GM03348 (cell line): ENCODE data around the gene HOXC11.
A peak's percentile ranks its signal among the peaks of the same experiment; 100 is the strongest.

ENCODE experiments used
- DNase-seq: peaks from one replicate; pipeline ENCODE4 v3.0.0; 2012; ENCODE audit warnings: low spot score

The HOXC11 gene

DNA sequence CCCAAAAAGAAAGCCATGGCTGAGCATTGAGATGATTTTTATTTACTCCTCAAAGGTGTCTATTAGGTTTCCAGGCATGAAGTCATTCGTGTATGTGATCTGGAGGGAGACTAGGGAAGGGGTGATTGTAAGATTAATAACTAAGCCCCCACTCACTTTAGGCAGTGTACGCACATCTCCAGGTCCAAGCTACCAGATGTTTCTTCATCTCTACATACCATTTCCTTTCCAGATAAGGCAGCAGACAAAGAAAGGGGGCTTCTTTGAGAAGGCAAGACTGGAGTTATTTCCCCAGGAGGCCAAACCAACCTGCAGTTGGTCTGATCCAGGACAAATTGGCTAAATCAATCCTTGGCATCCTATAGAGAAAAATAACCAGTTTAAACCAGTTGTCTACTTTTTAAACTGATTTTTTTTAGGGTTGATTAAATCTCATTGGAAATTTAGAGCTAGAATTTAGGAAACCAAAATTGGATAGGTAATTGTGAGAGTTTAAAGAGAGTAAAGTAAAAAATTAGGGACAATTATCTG is 30.4 kb upstream of the HOXC11 start:
- no peak for DNase-seq

DNA sequence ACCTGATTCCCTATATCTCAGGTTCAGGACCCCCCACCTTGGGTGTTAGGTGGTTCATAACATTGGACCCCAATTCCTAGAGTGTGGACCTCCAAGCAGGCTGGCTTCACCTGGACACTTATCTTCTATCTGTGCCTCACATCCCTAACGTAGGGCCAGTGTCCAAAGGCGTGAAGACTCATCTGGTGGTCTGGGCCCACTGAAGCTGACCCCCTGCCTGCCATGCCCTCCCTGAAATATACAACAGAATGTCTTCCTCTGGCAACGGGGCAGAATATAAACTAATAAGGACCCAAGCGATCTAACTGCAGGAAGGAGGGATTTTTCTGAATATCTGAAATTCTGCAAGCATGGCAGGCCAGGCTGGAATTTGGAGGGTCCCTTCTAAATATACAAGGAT is 28.7 kb upstream of the HOXC11 start:
- no peak for DNase-seq

DNA sequence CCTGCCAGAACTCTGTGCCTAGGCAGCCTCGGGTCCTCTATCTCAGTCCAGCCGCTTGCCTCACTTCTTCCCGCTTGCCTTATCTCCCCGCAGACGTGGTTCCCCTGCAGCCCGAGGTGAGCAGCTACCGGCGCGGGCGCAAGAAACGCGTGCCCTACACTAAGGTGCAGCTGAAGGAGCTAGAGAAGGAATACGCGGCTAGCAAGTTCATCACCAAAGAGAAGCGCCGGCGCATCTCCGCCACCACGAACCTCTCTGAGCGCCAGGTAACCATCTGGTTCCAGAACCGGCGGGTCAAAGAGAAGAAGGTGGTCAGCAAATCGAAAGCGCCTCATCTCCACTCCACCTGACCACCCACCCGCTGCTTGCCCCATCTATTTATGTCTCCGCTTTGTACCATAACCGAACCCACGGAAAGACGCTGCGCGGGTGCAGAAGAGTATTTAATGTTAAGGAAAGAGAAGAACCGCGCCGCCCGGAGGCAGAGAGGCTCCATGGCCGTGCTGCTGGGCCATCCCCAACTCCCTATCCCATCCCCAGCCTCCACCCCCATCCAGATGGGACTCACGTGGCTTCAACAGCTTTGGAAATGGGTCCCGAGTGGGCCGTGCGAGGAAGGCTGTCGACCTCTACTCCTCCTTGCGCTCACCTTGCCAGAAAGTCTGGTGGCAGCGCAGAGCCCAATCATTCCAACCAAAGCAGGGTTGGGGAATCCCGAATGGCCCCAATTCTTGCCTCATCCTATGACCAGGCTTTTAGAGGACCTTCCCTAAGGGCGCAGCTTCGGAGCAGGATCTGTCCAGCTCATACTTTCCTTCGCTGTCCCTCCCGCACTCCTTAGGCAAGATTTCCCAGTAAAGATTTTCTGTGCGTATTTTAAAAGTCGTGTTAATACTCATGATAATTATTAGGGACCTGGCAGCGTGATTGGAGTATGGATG is 27.7 kb upstream of the HOXC11 start:
- no peak for DNase-seq

DNA sequence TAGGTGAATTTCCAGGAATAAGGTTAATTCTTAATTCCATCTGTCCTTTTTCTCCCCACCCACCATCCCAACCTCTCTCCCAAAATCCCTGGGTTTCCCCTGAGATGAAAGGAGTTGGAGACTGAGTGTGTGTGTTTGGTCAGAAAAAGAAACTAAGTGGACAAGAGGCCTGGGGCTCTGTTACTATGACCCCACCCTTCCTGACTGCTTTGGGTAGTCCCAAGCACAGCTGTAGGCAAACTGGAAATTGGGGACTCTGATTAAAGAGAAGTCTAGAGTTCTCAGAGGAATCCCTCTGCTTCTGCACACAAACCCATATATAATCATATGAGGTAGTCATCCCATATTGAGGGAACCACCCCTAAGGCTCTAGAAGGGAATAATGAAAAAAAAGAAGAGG is 25.2 kb upstream of the HOXC11 start:
- DNase-seq = no peak

DNA sequence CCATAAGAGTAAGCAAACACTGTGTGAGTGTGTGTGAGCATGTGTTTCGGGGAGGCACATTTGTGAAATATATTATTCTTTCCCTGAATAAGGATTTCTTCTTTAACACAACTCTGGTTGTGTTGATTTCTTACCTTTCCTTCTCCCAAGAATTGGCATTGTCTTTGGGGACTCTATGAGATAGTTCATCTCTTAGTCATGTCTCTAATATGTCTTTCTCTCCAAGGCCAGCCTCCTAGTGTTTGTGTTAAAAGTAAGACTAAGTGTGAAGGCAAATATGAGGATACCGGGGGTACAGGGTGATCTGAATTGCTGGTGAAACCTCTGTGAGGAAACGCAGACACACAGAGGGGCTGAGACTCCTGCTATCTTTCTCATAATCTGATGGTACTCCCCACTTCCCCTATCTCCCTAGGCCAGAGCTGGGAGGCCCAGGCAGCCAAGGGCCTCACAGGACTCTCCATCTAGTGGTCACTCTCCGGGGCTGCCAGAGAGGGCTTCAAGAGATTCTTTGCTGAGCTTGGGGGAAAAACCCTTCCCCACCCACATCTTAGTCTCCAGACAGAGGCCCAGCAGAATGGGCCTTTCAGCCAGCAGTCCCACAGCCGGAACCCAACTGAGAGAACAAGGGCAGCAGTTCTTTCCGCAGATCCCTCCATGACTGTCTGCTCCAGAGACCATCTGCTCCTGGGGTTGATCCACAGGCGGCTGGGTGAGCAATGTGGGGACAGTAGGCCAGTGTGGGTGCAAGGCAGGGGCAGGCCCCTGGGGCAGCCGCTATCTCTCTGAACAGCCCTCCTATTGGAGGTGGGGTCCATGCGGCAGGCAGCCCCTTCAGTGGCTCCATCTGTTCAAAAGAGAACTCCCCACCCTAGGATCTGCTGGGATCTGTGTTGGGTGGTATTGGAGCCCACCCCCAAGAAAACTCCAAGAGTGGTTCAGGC is 24.0 kb upstream of the HOXC11 start:
- no peak for DNase-seq

DNA sequence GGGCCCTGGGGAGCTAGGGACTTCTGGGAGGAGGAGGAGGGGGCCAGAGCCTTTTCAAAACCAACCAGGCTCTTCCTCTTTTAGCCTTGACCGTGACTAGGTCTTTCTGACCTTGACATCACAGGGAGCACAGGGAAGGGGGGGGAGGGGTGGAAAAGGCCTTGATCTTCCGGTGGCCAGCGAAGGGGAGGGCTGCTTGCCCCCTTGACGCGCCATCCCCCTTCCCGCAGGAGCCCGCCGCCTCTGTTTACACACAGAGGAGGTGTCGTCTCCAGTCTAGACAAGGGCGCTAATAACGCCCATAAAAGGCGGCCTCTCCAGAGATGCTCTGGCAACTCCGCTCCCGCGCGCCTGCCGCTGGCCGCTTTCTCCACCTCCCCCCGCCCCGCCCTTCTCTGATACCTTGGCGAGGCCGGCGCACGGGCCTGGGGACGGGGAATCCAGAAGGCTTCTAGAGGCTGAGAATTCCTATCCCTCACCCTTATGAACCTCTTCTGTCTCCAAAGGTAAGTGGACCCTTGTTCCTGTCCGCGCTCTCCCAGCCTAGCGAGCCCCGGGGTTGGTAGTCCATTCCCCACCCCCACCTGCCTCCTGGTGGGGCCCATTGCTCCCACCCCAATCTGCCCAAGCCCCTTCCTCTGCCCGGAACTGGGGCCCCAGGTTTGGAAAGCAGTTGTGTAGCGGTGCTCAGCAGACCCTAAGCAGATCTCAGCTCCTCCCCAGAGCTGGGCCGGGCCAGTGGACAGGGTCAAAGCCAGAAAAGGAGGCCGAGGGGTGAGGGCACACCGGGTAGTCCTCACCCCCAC is 23.1 kb upstream of the HOXC11 start:
- DNase-seq = no peak

- DNase-seq = no peak
Observed at GRCh38 chr12:53950437-53950773, 22.5 kb upstream of the HOXC11 start.

DNA sequence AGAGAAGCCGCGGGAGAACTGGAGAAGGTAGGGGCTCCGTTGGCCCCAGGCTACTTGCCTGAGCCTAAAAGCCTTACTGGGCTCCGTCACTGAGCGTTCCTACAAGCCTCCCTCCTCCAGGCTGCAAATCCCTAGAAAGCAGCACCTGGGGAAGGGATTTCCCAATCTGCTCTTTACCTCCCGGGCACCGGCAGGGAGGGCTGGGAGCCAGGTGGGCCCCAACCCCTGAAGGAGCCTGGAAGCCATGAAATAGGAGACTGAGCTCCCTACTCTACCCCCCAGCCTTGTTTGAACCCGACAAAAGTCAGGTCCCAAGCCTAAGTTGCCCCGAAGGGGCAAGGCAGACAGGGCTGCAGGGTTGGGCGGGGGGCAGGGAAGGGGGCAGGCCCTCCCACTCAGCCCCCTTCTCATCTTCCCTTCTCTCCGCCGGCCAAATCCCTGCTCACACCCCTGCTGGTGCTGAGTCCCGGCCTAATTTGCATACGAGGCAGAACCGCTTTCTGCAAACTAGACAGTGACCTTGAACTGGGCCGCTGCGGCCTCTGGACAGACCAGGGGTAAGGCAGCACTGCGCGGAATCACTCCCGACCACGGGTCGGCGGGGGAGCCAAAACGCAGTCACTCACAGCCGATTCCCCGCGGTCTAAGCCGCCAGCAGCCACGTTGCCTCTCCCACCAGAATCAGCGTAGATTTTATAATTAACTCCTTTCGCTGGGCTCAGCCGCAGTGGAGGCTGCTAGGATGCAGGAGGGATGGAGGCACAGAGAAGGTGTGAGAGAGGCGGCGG is 21.9 kb upstream of the HOXC11 start:
- no peak for DNase-seq

- DNase-seq = no peak
Observed at GRCh38 chr12:53951577-53952334, 21.2 kb upstream of the HOXC11 start.

GRCh38 chr12:53952335-53952694 is 20.6 kb upstream of the HOXC11 start:
- DNase-seq = peak; percentile 52

GRCh38 chr12:53952871-53953734 is 19.8 kb upstream of the HOXC11 start:
- no peak for DNase-seq

- DNase-seq = no peak
Observed at GRCh38 chr12:53953831-53954693, 18.9 kb upstream of the HOXC11 start.

GRCh38 chr12:53954694-53955035 is 18.3 kb upstream of the HOXC11 start, which contains the start of gene HOXC12:
HOXC12 (plus strand) TSS chr12:53954903; CDS start chr12:53954930, 27 bp downstream.
- DNase-seq = no peak

DNA sequence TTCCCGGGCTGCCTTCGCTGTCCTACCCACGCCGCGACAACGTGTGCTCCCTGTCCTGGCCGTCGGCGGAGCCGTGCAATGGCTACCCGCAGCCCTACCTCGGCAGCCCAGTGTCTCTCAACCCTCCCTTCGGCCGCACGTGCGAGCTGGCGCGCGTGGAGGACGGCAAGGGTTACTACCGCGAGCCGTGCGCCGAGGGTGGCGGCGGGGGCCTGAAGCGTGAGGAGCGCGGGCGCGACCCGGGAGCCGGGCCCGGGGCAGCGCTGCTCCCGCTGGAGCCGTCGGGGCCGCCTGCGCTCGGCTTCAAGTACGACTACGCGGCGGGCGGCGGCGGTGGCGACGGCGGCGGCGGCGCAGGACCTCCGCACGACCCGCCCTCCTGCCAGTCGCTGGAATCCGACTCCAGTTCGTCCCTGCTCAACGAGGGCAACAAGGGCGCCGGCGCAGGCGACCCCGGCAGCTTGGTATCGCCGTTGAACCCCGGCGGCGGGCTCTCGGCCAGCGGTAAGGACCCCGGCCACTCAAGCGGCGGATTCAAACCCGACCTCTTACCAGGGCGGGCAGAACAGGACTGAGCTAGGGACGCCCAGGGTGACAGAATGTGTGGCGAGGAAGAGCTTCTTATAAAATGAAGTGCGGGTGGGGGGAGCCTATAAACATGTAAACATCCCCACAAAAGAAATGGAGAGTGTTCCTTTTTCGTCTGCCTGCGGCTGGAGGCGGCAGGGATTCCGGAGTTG is 17.7 kb upstream of the HOXC11 start:
- no peak for DNase-seq

- DNase-seq = no peak
Observed at GRCh38 chr12:53955776-53956250, 17.1 kb upstream of the HOXC11 start.

DNA sequence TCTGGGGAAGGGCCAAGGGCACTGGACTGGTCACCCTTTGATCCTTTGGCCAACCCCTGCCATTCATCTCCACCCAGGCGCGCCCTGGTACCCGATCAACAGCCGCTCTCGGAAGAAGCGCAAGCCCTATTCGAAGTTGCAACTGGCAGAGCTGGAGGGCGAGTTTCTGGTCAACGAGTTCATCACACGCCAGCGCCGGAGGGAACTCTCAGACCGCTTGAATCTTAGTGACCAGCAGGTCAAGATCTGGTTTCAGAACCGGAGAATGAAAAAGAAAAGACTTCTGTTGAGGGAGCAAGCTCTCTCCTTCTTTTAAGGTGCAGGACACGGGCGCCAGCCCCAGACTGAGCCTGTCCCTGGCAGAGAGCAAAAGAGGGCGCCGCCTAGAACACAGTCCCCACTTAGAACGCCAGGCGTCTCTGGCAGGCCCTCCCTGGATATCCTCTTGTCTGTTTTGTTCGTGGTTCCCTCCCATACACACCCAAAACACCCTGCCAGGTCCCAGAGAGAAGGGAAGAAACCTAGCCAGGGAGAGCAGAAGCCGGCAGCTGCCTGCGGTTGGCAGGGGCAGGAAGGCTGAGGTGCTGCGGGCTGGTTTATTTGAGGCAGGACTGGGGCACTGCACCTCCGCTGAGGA is 16.6 kb upstream of the HOXC11 start:
- no peak for DNase-seq

- no peak for DNase-seq
Observed at GRCh38 chr12:53956914-53957536, 15.9 kb upstream of the HOXC11 start.
